ENCODE data around the gene CARD8. TPM values are rescaled to one million over a fixed set of nuclear protein-coding genes. Genes with fewer than 3 reads are reported as not detected.

CARD8 gene
- total and polyA plus RNA-seq, 10 of the 15 experiments (the other 5 are each of a cell fraction or from before 2014, with no cell fraction given): 39.8 to 69.8 (median 46.1) TPM

- H3K4me3 ChIP-seq: peak overlapping the region; percentile 90
- H3K27ac ChIP-seq (ENCODE audit: control insufficient read depth, insufficient read depth): peak overlapping the region; percentile 83
- ChIA-PET CTCF (interaction anchor here (0.5 to 1.4 kb wide), 4 partner anchors 18 to 161 kb away, joined by 3 to 5 read pairs (median 3); partner anchors contain the start of gene PLA2G4C), RAD21 (ENCODE audit: unreplicated experiment) (no interaction called here), POLR2A (no interaction called here), SMC1A (ENCODE audit: uncharacterized antibody, unreplicated experiment) (no interaction called here)
- peak overlapping the region; percentile 83 for H3K4me2 ChIP-seq (ENCODE audit: control insufficient read depth, insufficient read depth)
- peak overlapping the region; percentile 68 for H2AFZ ChIP-seq (ENCODE audit: control insufficient read depth, low read depth, low read length)
- no peaks in the 10 kb centered on the region for H3K79me2 ChIP-seq (ENCODE audit: control insufficient read depth, insufficient read depth, low read length)
- ATAC-seq: peak; percentile 69
- H3K9me3 ChIP-seq (replicated peaks; ENCODE audit: control insufficient read depth, insufficient read depth, low read length): no peaks in the 10 kb centered on the region
- no peak for DNase-seq (ENCODE audit: low read depth, low spot score)
- 27% methylated on average over 34 of the region's 40 CpGs for WGBS (ENCODE audit: insufficient coverage, insufficient replicate concordance, low lambda C conversion rate, missing lambda C conversion rate)
- in situ Hi-C loops (cut with MboI) (no loop called here), intact Hi-C loops (cut with micrococcal nuclease; ENCODE audit: unreplicated experiment) (no loop called here)
- no peaks in the 10 kb centered on the region for H4K20me1 ChIP-seq (ENCODE audit: control insufficient read depth, insufficient read depth)
- peak overlapping the region; percentile 73 for H3K9ac ChIP-seq (ENCODE audit: control insufficient read depth, insufficient read depth, low read length)
- H3K27me3 ChIP-seq (replicated peaks in 1 of 2; ENCODE audit: control insufficient read depth in 2 of 2, insufficient read depth in 2 of 2, low read length in 1 of 2): no peaks in the 10 kb centered on the region; a peak in 1 of 4 replicates
- BruUV-seq (replicated peaks): no TSS peak
- H3K36me3 ChIP-seq (ENCODE audit: control insufficient read depth in 2 of 2, insufficient read depth in 2 of 2, low read length in 1 of 2): no peaks in the 10 kb centered on the region
- FAIRE-seq: no peak
- no peaks in the 10 kb centered on the region for H3K4me1 ChIP-seq (ENCODE audit: control insufficient read depth, insufficient read depth, low read length)
- TF ChIP-seq IRF4 (IDR thresholded peaks at IDR 0.05; ENCODE audit: low read depth, low read length) (no peak), RFX5 (IDR thresholded peaks at IDR 0.05; ENCODE audit: low read depth, low read length) (no peak), CEBPZ (IDR thresholded peaks at IDR 0.05; ENCODE audit: low read depth, low read length) (no peak), YBX1 (IDR thresholded peaks at IDR 0.05) (no peak), CREM (IDR thresholded peaks at IDR 0.05; ENCODE audit: low read depth) (no peak), HCFC1 (IDR thresholded peaks at IDR 0.05; ENCODE audit: low read length) (no peak), EZH2 (IDR thresholded peaks at IDR 0.05; ENCODE audit: borderline replicate concordance, control insufficient read depth, low read depth, low read length) (no peak), CTCF (IDR thresholded peaks at IDR 0.05 in 2 of 3, conservative IDR thresholded peaks at IDR 0.05 in 1 of 3; ENCODE audit: control insufficient read depth in 2 of 3, extremely low read depth in 1 of 3, insufficient read depth in 1 of 3, low read depth in 3 of 3, low read length in 3 of 3) (no peak), TAF1 (IDR thresholded peaks at IDR 0.05; ENCODE audit: borderline replicate concordance, low read depth, low read length) (peak; percentile 32; the same call in 1 of the 2 replicates), RCOR1 (conservative IDR thresholded peaks at IDR 0.05; ENCODE audit: low read depth, low read length) (no peak), NFIC (IDR thresholded peaks at IDR 0.05; ENCODE audit: low read depth, low read length) (no peak), POLR2A (IDR thresholded peaks at IDR 0.05; ENCODE audit: low read depth, low read length) (peak; percentile 77), BHLHE40 (IDR thresholded peaks at IDR 0.05; ENCODE audit: borderline replicate concordance in 1 of 2, low read depth in 2 of 2, low read length in 1 of 2) (no peak), MEF2B (IDR thresholded peaks at IDR 0.05; ENCODE audit: partially characterized antibody, poor library complexity, severe bottlenecking) (no peak), ZNF384 (IDR thresholded peaks at IDR 0.05; ENCODE audit: borderline replicate concordance, low read depth, low read length) (no peak), SPI1 (IDR thresholded peaks at IDR 0.05; ENCODE audit: borderline replicate concordance, insufficient read depth, low read depth, low read length) (no peak), ESRRA (IDR thresholded peaks at IDR 0.05; ENCODE audit: low read length) (no peak), TCF12 (IDR thresholded peaks at IDR 0.05; ENCODE audit: low read depth, low read length) (no peak), YY1 (IDR thresholded peaks at IDR 0.05; ENCODE audit: low read depth, low read length) (peak; percentile 91), SP1 (IDR thresholded peaks at IDR 0.05; ENCODE audit: low read depth, low read length) (no peak), ETV6 (conservative IDR thresholded peaks at IDR 0.05 in 1 of 2, IDR thresholded peaks at IDR 0.05 in 1 of 2; ENCODE audit: borderline replicate concordance in 1 of 2, low read depth in 1 of 2) (peak in 1 of 2 experiments; percentile 42; a peak in 1 of 4 replicates)
Measured at GRCh38 chr19:48271531-48272151, 15.9 kb upstream of the CARD8 start.

Measured in GM12878 (cell line).